GM21717 (cell line): ENCODE measurements around the gene CRYBG2.
A peak's percentile ranks its signal among the peaks of the same experiment; 100 is the strongest.
"Not testable (repeated sequence)": the region's sequence is repeated elsewhere in the genome, so short reads cannot be mapped to it uniquely, and the experiment has no call there.

ENCODE experiments used
- ATAC-seq: cut with Tn5 transposase; IDR thresholded peaks from one replicate; pipeline ENCODE4 v1.9.1; 2021; ENCODE audit warnings: mild to moderate bottlenecking, moderate library complexity; ENCODE audit not compliant: unreplicated experiment

The CRYBG2 gene

GRCh38 chr1:26296340-26297056 is 57.4 kb downstream of the CRYBG2 start:
- no peak for ATAC-seq

DNA sequence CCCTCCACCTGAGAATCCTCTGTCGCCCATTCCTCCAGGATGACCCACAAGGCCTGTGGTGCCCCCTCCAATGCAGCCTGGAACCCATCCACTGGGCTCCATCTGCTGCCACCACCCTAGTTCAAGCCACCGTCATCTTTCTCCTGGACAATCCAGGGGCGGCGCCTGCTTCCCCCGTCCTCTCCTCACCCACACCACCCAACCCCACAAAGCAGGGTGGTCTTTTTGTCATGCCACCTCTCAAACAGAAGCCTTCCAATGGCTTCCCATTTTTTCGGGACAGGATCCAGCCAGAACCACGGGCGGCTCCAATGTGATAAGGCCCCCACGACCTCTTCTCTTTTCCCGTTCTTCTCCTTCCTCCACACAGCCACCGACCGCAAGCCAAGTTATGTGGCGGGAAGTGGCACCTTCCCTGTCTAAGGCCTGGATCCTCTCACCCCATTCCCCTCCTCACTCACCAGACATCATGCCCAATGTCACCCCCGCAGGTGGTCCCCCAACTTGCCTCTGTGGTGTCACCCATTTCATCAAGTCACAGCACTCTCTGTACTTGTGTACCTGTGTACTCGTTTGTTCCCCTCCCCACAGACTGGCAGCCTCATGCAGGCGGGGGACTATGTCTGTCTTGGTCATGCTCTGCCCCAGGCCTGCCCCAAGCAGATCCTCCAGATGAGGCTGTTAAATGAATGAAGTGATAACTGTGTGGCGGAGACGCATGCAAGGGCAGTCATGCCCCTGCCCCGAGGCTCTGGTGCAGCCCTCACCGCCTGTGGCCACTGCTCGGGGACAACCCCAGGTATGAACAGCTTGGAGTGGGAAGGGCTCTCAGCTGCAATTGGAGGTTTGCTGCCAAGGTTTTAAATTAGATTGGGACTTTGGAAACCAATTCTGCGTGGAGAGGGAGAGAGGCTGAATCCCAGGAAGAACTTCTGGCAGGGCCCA is 58.5 kb downstream of the CRYBG2 start:
- ATAC-seq = no peak

- ATAC-seq = no peak
These were observed 59.9 kb downstream of the CRYBG2 start for GRCh38 chr1:26293911-26294463.

DNA sequence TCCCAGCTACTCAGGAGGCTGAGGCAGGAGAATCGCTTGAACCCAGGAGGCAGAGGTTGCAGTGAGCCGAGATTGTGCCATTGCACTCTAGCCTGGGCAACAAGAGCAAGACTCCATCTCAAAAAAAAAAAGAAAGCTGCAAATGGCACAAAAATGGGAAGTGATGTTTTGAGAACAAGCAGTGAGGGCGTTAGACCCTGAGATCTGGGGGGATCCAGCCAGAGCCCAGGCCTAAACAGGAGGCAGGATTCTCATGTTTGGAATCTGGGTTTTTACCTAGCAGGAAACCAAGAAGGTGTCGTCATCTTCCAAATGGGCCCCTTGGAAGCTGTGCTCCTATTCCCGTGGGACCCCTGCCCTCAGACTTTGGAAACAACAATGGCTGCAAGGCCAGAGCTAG is 61.2 kb downstream of the CRYBG2 start:
- not testable (repeated sequence) for ATAC-seq

DNA sequence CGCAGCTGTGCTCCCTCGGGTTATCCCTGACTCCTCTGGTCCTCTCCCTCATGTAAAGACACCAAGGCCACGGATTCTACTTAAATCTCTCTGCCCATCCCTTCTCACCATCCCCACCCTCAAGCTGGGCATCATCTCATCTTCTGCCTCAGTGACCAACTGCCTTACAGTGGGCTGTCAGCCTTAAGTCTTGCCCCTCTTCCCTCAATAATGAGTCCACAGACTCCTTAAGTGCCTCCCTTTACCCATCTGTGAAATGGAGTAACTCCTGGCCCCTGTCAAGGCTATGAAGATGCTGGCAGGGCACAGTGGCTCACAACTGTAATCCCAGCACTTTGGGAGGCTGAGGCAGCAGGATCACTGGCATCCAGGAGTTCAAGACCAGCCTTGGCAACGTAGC is 62.0 kb downstream of the CRYBG2 start:
- no peak for ATAC-seq

DNA sequence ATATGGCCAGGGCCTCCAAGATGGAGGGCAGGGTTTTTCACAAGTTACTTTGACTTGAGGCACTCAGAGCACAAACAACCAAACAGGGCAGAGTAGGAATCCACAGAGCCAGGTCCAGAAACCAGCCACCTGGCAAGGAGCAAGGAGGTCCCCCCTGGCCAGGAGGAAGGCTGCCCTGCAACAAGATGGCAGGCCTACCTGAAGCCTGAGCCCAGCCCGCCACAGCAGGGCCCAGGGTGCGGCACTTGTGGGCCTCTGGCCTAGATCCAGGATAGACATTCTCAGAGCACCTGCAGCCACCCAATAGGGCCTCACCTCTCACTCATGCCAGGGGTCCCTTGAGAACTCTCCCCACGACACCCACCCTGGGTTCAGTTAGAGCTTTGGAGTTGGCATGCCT is 62.5 kb downstream of the CRYBG2 start:
- no peak for ATAC-seq

- no peak for ATAC-seq
These were observed 63.1 kb downstream of the CRYBG2 start for GRCh38 chr1:26290882-26291261.

DNA sequence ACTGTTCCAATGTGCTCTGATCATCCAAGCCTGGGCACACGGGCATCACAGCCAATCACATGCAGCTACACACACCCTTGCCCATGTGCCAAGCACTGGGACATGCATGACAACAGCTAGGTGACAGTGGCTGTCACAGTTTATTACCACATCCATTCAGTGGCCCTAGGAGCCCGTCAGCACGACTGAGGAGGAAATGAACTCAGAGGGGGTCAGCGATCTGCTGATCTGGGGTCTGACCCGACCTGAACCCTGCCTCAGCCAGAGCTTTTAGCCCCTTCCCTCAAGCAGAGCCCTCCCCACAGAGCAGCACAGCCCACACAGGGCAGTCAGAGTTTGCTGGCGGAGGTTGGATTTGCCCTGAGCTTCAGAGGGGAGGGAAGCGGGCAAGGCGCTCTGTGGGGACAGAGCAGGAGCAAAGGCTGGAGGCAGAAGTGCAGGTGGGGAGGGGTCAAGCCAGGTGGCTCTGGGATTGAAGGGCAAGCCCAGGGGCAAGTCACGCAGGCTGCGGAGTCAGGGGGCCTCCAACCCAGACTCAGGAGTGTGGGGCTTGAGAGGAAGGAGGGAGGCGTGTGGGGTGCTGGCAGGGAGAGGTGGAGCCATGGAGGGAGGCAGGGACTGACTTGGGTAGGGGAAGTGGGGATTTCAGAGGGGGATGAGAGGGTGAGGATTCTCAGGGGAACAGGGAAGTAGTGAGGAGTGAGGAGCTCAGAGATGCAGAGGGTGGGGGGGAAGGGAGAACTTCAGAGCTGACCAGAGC is 63.6 kb downstream of the CRYBG2 start:
- no peak for ATAC-seq

DNA sequence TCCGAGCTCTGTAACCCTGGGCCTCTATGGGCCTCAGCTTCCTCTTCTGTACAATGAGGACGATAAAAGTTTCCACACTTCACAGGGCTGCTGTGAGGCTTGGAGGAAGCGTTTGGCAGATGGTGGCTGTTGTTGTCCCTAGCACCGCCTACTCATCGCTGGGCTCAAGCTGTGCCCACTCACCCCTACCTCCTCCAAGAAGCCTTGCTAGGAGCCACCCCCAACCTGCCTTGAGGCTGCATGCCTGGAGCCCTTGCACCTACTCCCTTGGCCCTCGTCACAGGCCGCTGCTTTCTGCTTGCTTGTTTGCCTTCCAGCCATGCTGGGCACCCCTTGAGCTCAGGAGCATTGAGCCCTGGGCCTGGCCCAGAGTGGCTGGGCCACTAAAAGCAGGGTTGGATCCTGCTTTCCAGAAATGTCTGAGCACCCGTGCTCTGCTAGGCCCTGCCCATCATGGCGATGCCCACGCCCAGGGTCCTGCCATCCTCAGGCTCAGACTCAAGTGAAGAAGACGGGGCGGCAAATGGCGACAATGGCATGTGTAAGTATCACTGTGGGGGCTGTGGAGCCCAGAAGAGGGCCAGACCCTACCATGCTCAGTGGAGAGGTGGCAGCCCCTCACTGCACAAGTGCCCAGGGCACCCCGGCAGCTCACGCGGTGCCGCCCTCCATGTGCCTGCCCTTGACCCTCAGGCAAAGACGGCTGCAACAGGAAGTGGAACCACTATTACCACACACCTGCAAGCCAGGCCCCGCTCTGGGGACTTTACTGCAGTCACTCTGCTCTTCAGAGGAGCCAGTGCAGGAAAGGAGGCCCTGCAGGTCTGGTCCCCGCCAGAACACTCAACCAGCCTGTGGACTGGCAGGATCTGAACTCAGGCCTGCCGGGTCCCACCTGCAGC is 64.5 kb downstream of the CRYBG2 start:
- no peak for ATAC-seq

DNA sequence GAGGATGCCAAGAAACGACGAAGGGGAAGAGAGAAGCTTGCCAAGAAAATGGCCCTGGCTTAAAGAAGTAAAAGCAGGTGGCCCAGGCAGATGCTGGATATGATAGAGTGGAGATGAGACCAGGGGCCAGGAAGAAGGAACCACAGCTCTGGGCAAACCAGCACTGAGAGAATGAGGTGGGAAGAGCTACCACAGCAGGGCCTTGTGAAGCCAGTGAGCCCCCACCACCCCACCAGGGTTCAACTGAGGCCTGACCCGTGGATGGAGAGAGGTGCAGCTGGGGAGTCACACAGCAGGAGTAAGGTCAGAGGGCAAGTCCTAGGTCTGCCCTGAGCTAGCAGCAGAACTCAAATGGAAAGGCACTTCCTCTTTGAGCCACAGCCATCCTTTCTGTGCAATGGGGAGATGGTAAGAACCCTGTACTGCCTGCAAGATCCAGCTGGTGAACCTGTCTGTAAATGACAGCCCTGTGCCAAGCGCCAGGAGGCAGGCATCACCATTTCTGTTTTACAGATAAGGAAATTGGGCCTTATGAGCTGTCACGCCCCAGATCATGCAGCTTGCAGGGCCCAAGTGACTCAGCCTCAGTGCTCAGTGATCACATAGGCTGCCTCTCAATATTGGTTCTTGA is 65.5 kb downstream of the CRYBG2 start:
- ATAC-seq = no peak

- no peak for ATAC-seq
These were observed 66.1 kb downstream of the CRYBG2 start for GRCh38 chr1:26287811-26288210.

DNA sequence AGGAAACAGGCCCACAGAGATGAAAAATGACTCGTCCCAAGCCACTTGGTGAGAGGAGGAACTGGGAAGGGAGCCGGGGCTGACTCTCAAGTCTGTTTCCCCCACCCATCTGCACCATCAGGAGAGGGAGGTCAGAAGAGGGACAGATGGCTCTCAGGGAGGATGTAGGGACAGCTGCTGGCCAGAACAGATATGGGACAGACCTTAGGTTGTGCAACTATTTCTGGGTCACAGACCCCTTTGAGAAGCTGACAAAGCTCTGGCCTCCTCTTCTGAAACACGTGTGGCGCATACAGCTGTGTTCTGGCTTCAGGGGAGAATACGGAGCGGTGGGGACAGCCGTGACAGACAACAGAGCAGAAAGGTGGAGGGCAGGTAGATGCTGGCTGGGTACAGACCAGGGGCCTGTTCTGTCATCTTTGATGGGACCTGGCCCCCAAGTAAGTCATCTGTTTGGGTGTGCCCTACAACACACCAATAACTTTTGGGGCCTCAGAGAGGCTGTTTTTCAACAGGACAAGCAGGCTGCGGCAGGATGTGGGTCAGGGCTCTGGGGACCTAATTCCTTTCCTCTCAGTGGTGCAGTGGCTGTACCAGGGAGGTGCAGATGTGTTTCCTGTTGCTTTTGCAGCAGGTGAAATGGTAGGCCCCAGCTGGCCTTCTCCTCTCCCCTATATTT is 66.8 kb downstream of the CRYBG2 start:
- ATAC-seq = no peak

DNA sequence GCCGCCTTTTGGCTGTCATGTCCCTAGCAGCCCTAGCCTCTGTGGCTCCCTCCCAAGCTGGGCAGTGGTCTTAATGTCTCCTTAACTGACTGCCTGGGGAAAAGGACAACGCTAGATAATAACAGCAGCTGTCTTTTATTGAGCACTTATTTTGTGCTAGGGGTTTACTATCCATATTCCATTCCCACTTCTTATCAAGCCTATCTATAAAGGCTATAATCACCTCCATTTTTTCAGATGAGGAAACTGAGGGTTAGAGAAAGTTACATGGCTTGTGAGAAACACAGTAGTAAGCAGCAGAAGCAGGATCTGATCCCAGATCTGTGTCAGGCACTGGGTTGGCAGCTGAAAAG is 67.9 kb downstream of the CRYBG2 start:
- no peak for ATAC-seq

- no peak for ATAC-seq
These were observed 68.4 kb downstream of the CRYBG2 start for GRCh38 chr1:26285366-26286063.

- peak; percentile 28 for ATAC-seq
These were observed 69.2 kb downstream of the CRYBG2 start for GRCh38 chr1:26284597-26285347.

DNA sequence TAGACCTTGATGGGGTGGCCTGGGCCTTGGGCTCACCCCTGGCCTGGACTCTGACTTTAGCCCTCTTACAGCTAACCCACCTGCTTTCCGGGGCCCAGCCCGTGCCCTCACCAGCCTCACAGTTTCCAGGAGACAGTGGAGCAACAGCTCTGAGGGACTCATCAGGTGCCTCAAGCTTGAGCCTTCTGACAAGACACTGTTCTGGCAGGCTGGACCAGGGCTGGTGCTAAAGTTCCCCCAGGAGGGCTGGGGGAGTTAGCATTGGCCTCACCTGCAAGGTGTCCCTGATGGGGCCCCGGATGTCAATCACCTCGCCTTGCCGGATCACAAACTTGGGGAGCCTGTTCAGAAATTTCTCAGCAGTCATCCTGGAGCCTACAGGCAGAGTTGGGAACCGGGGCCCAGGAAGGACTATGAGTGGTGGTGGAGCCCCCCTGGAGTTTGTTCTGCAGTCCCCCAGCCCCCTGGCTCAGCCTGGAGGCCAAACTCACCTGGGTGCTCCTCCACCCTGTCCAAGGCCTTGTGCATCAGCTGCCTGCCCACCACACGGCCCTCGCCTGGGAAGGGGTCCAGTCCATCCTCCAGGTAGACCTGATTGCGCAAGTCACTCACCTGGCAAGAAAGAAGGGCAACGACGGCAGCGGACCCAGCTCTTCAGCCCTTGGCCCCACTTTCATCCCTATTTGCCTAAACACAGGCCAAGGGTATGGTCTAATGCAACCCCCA is 69.9 kb downstream of the CRYBG2 start:
- ATAC-seq = no peak

GRCh38 chr1:26283279-26283853 is 70.6 kb downstream of the CRYBG2 start:
- ATAC-seq = no peak
